ENCODE measurements around the gene TEK.
"Not testable (repeated sequence)": the region's sequence is repeated elsewhere in the genome, so short reads cannot be mapped to it uniquely, and the experiment has no call there.

The TEK gene

GRCh38 chr9:27108981-27109541 is at the start of gene TEK:
TEK (plus strand) TSS chr9:27109225; CDS start chr9:27109591, 366 bp downstream.
- DNase-seq, result no peak
- intact Hi-C loops (cut with DNase I), result no loop called here

- intact Hi-C loops (cut with DNase I), result no loop called here
Measured at GRCh38 chr9:27059412-27059811, 49.6 kb upstream of the TEK start.

GRCh38 chr9:27059907-27060306 is 49.1 kb upstream of the TEK start:
- intact Hi-C loops (cut with DNase I), result no loop called here

More at GRCh38 chr9:27059412-27059811, 49.6 kb upstream of the TEK start:
- DNase-seq, result no peak

GRCh38 chr9:27065288-27065687 is 43.7 kb upstream of the TEK start:
- intact Hi-C loops (cut with DNase I), result no loop called here
- no peak for DNase-seq

More at GRCh38 chr9:27059907-27060306, 49.1 kb upstream of the TEK start:
- no peak for DNase-seq

- no peak for DNase-seq
- intact Hi-C loops (cut with DNase I), result no loop called here
Measured at GRCh38 chr9:27073841-27074728, 34.9 kb upstream of the TEK start.

GRCh38 chr9:27078685-27079084 is 30.3 kb upstream of the TEK start:
- DNase-seq, result no peak
- intact Hi-C loops (cut with DNase I), result no loop called here

- no peak for DNase-seq
- intact Hi-C loops (cut with DNase I), result no loop called here
Measured at GRCh38 chr9:27085456-27085855, 23.6 kb upstream of the TEK start.

- intact Hi-C loops (cut with DNase I), result no loop called here
- DNase-seq, result no peak
Measured at GRCh38 chr9:27086818-27087680, 22.0 kb upstream of the TEK start.

- intact Hi-C loops (cut with DNase I), result no loop called here
- no peak for DNase-seq
Measured at GRCh38 chr9:27088981-27089380, 20.0 kb upstream of the TEK start.

- intact Hi-C loops (cut with DNase I), result no loop called here
- DNase-seq, result no peak
Measured at GRCh38 chr9:27089706-27090105, 19.3 kb upstream of the TEK start.

GRCh38 chr9:27090231-27090630 is 18.8 kb upstream of the TEK start:
- intact Hi-C loops (cut with DNase I), result no loop called here
- DNase-seq, result no peak

- intact Hi-C loops (cut with DNase I), result no loop called here
- no peak for DNase-seq
Measured at GRCh38 chr9:27090711-27091110, 18.3 kb upstream of the TEK start.

GRCh38 chr9:27092496-27092895 is 16.5 kb upstream of the TEK start:
- DNase-seq; intact Hi-C loops (cut with DNase I): not testable (repeated sequence)

GRCh38 chr9:27093384-27094067 is 15.5 kb upstream of the TEK start:
- intact Hi-C loops (cut with DNase I); DNase-seq: not testable (repeated sequence)

GRCh38 chr9:27094640-27095298 is 14.3 kb upstream of the TEK start:
- no peak for DNase-seq
- intact Hi-C loops (cut with DNase I), result no loop called here

GRCh38 chr9:27107241-27107640 is 1.8 kb upstream of the TEK start:
- DNase-seq, result no peak
- intact Hi-C loops (cut with DNase I), result no loop called here

GRCh38 chr9:27109621-27110020 is 596 bp downstream of the TEK start:
- intact Hi-C loops (cut with DNase I), result no loop called here

GRCh38 chr9:27110181-27110580 is 1.2 kb downstream of the TEK start:
- intact Hi-C loops (cut with DNase I), result no loop called here
- DNase-seq, result no peak

More at GRCh38 chr9:27109621-27110020, 596 bp downstream of the TEK start:
- no peak for DNase-seq

- intact Hi-C loops (cut with DNase I), result no loop called here
- DNase-seq, result no peak
Measured at GRCh38 chr9:27112235-27112634, 3.2 kb downstream of the TEK start.

Measured in head of caudate nucleus (tissue), 42 donors.